HepG2 (cell line): ENCODE results near the gene CTCF. TPM values are rescaled to one million over a fixed set of nuclear protein-coding genes. Genes with fewer than 3 reads are reported as not detected.

Experiments
- BRD4 ChIP-seq: sonication (generic); formaldehyde crosslinking; IDR thresholded peaks from 2 replicates; pipeline ENCODE4 v1.4.0; 2020; ENCODE audit warnings: missing genetic modification reagents
- CSRNP1 ChIP-seq: sonication (generic); formaldehyde crosslinking; IDR thresholded peaks from 2 replicates; pipeline ENCODE4 v1.8.1; 2023; ENCODE audit warnings: mild to moderate bottlenecking, missing genetic modification reagents
- E2F5 ChIP-seq: sonication (generic); formaldehyde crosslinking; conservative IDR thresholded peaks from 2 replicates; pipeline ENCODE4 v1.4.0; 2020; ENCODE audit warnings: missing genetic modification reagents
- FOXO1 ChIP-seq: sonication (generic); formaldehyde crosslinking; IDR thresholded peaks from 2 replicates; pipeline ENCODE4 v1.4.0; 2020; ENCODE audit warnings: missing genetic modification reagents
- FUBP1 ChIP-seq: sonication (generic); formaldehyde crosslinking; IDR thresholded peaks from 2 replicates; pipeline ENCODE4 v1.5.1; 2020; ENCODE audit warnings: missing genetic modification reagents, mild to moderate bottlenecking, borderline replicate concordance
- HCFC1 ChIP-seq: fragments of 150-350 bp; IDR thresholded peaks from 2 replicates; pipeline ENCODE4 v1.6.1; 2014; ENCODE audit warnings: low read depth, low read length
- HIC2 ChIP-seq: sonication (generic); formaldehyde crosslinking; IDR thresholded peaks from 2 replicates; pipeline ENCODE4 v1.9.0; 2022; ENCODE audit warnings: low read depth, missing genetic modification reagents
- HOXA3 ChIP-seq: sonication (generic); formaldehyde crosslinking; IDR thresholded peaks from 2 replicates; pipeline ENCODE4 v1.5.0; 2020; ENCODE audit warnings: missing genetic modification reagents
- KDM1A ChIP-seq: IDR thresholded peaks from 2 replicates; pipeline ENCODE4 v1.6.1; 2016; ENCODE audit warnings: missing compliant biosample characterization
- KDM3A ChIP-seq: IDR thresholded peaks from 2 replicates; pipeline ENCODE4 v1.6.1; 2018; ENCODE audit warnings: low read depth, missing compliant biosample characterization
- KLF11 ChIP-seq: IDR thresholded peaks from 2 replicates; pipeline ENCODE4 v1.6.1; 2016; ENCODE audit warnings: missing compliant biosample characterization
- KMT2A ChIP-seq: sonication (generic); formaldehyde crosslinking; IDR thresholded peaks from 2 replicates; pipeline ENCODE4 v1.4.0; 2020; ENCODE audit warnings: missing genetic modification reagents
- MAFK ChIP-seq, 2 experiments: IDR thresholded peaks in 1 of 2; conservative IDR thresholded peaks in 1 of 2; 2 replicates each; pipeline ENCODE4 v1.6.1; 2011; ENCODE audit warnings: improper control_type of control experiment in 2 of 2, low read length in 2 of 2
- NR2F1 ChIP-seq, 2 experiments: fragments of 450-650 bp in 1 of 2; formaldehyde crosslinking in 1 of 2; IDR thresholded peaks; 2 replicates each; pipeline versions ENCODE4 v1.5.0 to v1.6.1; 2016 to 2020; ENCODE audit warnings: mild to moderate bottlenecking in 1 of 2, missing compliant biosample characterization in 1 of 2, missing genetic modification reagents in 1 of 2, moderate library complexity in 1 of 2
- PAX8 ChIP-seq: sonication (generic); formaldehyde crosslinking; IDR thresholded peaks from 2 replicates; pipeline ENCODE4 v1.8.0; 2022; ENCODE audit warnings: mild to moderate bottlenecking, missing genetic modification reagents, borderline replicate concordance
- PHF20 ChIP-seq: sonication (generic); formaldehyde crosslinking; IDR thresholded peaks from 2 replicates; pipeline ENCODE4 v1.5.0; 2020; ENCODE audit warnings: mild to moderate bottlenecking, missing genetic modification reagents
- PHF8 ChIP-seq: sonication (generic); formaldehyde crosslinking; IDR thresholded peaks from 2 replicates; pipeline ENCODE4 v1.5.0; 2020; ENCODE audit warnings: missing genetic modification reagents
- ZNF263 ChIP-seq: sonication (generic); formaldehyde crosslinking; IDR thresholded peaks from 2 replicates; pipeline ENCODE4 v1.4.0; 2020; ENCODE audit warnings: missing genetic modification reagents
- ZNF557 ChIP-seq: sonication (generic); formaldehyde crosslinking; IDR thresholded peaks from 2 replicates; pipeline ENCODE4 v1.4.0; 2020; ENCODE audit warnings: missing genetic modification reagents
- ZNF580 ChIP-seq: IDR thresholded peaks from 2 replicates; pipeline ENCODE4 v1.6.1; 2016; ENCODE audit warnings: low read depth, borderline replicate concordance
- ZNF691 ChIP-seq: sonication (generic); formaldehyde crosslinking; IDR thresholded peaks from 2 replicates; pipeline ENCODE4 v1.4.0; 2020; ENCODE audit warnings: missing genetic modification reagents, low read depth, mild to moderate bottlenecking, borderline replicate concordance
- ZNF747 ChIP-seq: sonication (generic); formaldehyde crosslinking; IDR thresholded peaks from 2 replicates; pipeline ENCODE4 v1.8.1; 2023; ENCODE audit warnings: missing genetic modification reagents, mild to moderate bottlenecking, borderline replicate concordance
- polyA plus RNA-seq, 8 experiments: library from polyadenylated mRNA; depleted of rRNA in 3 of 8; stranded (reverse) in 7 of 8; unstranded in 1 of 8; fragments of >200 nt; fragmentation: Illumina TruSeq in 4 of 8; extraction: Trizol in 4 of 8; gene quantifications; 2 replicates each; pipeline versions ENCODE4 v1.2.1 to v1.2.3, GENCODE V29; 2011 to 2016; ENCODE audit warnings: low read depth in 4 of 8, missing spikeins in 1 of 8, mixed read lengths in 1 of 8; ENCODE audit not compliant: insufficient read depth in 1 of 8
- total RNA-seq, 5 experiments: library from RNA; depleted of rRNA; stranded (reverse); fragments of >200 nt; fragmentation: Illumina TruSeq; extraction: Trizol; gene quantifications; 2 replicates each; pipeline ENCODE4 v1.2.3, GENCODE V29; 2016; ENCODE audit warnings: low read depth in 1 of 5

The CTCF gene
- total and polyA plus RNA-seq, 2 of the 13 experiments (the other 11 are each of a cell fraction or from before 2014, with no cell fraction given) = 19.5 to 37.5 TPM

GRCh38 chr16:67667817-67668494 lies 105.6 kb downstream of the CTCF start (continued):
- peak; percentile 24 for TF ChIP-seq KMT2A (CRISPR knock-in tag)
- TF ChIP-seq PHF20 (CRISPR knock-in tag) = no peak
- TF ChIP-seq MAFK (conservative IDR thresholded peaks at IDR 0.05 in 1 of 2, IDR thresholded peaks at IDR 0.05 in 1 of 2; ENCODE audit: low read length in 2 of 2) = peak in 1 of 2 experiments; percentile 26; a peak in 1 of 4 replicates
- 0 out of 2 replicates have a peak, but pooled peaks have one; percentile 40 for TF ChIP-seq HCFC1
- peak; percentile 29; the same call in 1 of the 2 replicates for TF ChIP-seq BRD4 (CRISPR knock-in tag)
- peak; percentile 46; the same call in 1 of the 2 replicates for TF ChIP-seq ZNF691 (CRISPR knock-in tag)
- peak; percentile 84 for TF ChIP-seq HOXA3
- peak; percentile 72; the same call in 1 of the 2 replicates for TF ChIP-seq ZNF580 (CRISPR knock-in tag)
- 0 out of 2 replicates have a peak, but pooled peaks have one; percentile 21 for TF ChIP-seq CSRNP1 (CRISPR knock-in tag)
- TF ChIP-seq PAX8 = no peak
- TF ChIP-seq ZNF747 = peak; percentile 36; the same call in 1 of the 2 replicates
- TF ChIP-seq FOXO1 (CRISPR knock-in tag) = peak; percentile 46; the same call in 1 of the 2 replicates
- TF ChIP-seq ZNF557 (CRISPR knock-in tag) = 0 out of 2 replicates have a peak, but pooled peaks have one; percentile 48
- TF ChIP-seq E2F5 (CRISPR knock-in tag) = no peak
- TF ChIP-seq ZNF263 (CRISPR knock-in tag) = peak; percentile 80
- TF ChIP-seq KDM1A (CRISPR knock-in tag) = no peak
- TF ChIP-seq NR2F1 (CRISPR knock-in tag; IDR thresholded peaks at IDR 0.05) = peak in 1 of 2 experiments; percentile 30; a peak in 1 of 4 replicates
- TF ChIP-seq KDM3A (CRISPR knock-in tag) = peak; percentile 60; the same call in 1 of the 2 replicates
- peak; percentile 93 for TF ChIP-seq HIC2
- peak; percentile 95 for TF ChIP-seq FUBP1 (CRISPR knock-in tag)
- peak; percentile 60 for TF ChIP-seq PHF8 (CRISPR knock-in tag)
- 0 out of 2 replicates have a peak, but pooled peaks have one; percentile 52 for TF ChIP-seq KLF11
